NCI-H1436 (cell line): ENCODE data around the gene ZNF398.

Experiments
- DNase-seq: peaks from one replicate; lab custom pipeline; 2025; lab: John Stamatoyannopoulos, UW

Gene ZNF398

DNA sequence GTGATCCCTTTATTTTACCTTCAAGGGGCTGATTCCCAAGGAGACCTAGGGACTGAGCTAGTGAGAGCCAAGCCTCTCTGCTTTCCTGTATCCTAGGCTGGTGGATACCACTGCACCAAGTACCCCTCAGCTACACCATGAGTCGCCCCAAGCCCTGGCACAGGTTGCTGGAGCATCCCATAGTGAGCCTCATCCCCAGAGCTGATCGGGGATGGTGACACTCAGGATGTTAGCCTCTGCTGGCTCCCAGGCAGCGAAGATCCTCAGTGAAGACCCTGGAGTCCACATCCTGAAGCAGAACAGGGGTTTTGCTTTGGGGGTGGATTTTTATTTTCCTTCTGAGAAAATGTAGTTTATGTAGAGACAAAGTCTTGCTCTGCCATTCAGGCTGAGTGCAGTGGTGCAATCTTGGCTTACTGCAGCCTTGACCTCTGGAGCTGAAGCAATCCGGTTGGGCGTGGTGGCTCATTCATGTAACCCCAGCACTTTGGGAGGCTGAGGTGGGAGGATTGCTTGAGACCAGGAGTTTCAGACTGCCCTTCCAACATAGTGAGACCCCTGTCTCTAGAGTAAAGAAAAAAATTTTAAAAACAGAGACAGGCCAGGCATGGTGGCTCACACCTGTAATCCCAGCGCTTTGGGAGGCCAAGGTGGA lies 79.7 kb downstream of the ZNF398 start:
- DNase-seq: no peak

- DNase-seq: no peak
These were observed 81.7 kb downstream of the ZNF398 start for GRCh38 chr7:149228831-149229471.

DNA sequence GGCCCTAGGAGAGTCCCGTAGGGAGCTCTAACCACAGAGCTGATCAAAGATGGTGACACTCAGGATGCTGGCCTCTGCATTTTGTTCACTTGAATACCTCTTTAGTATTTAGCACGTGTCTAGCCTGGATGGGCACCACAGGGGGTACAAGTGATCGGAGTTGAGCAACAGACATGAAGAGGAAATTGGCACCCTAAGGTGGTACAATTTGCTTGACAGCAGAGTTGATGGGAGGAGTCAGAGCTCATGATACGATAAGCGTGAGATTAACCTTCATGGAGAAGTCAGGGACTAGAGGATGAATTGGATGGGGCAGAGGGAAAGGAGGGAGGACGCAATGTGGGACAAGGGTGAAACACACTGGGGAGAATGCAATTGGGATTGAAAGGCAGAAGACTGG lies 82.3 kb downstream of the ZNF398 start:
- DNase-seq: no peak

DNA sequence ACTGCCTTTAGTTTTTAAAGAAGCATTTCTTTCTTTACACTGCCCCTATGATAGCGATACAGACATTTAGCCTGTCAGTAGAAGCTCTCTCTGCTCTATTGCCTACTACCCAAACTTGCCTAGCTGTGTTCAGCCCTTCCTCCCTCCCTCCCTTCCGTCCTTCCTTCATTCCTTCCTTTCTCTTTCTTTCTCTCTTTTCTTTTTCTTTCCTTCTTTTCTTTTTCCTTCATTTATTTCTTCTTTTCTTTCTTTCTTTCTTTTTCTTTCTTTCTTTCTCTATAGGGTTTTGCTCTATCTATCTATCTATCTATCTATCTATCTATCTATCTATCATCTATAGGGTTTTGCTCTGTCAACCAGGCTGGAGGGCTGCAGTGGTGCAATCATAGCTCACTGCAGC lies 85.1 kb downstream of the ZNF398 start:
- DNase-seq: no peak
